Trophoblast cell (in vitro differentiated cells and primary cell): ENCODE data around the gene PTK6.

Experiments
- DNase-seq, 2 donors: peaks; one replicate each; pipeline ENCODE4 v3.0.0-alpha.2; 2016
- H2AFZ ChIP-seq: 2 replicates; pipeline ENCODE4 v1.6.1; 2013; ENCODE audit warnings: low read length, moderate library complexity, mild to moderate bottlenecking; ENCODE audit not compliant: insufficient read depth, poor library complexity
- H2AK5ac ChIP-seq: 2 replicates; pipeline ENCODE4 v1.6.1; 2013; ENCODE audit warnings: mild to moderate bottlenecking, low read length
- H2BK120ac ChIP-seq: 2 replicates; pipeline ENCODE4 v1.6.1; 2013; ENCODE audit warnings: low read length, mild to moderate bottlenecking, moderate library complexity; ENCODE audit not compliant: insufficient read depth, poor library complexity
- H2BK12ac ChIP-seq: 2 replicates; pipeline ENCODE4 v1.6.1; 2013; ENCODE audit warnings: mild to moderate bottlenecking, low read length, moderate library complexity
- H2BK5ac ChIP-seq: 2 replicates; pipeline ENCODE4 v1.6.1; 2013; ENCODE audit warnings: low read length, low read depth, moderate library complexity, mild to moderate bottlenecking; ENCODE audit not compliant: poor library complexity
- H3K14ac ChIP-seq: 2 replicates; pipeline ENCODE4 v1.6.1; 2013; ENCODE audit warnings: mild to moderate bottlenecking, low read length
- H3K18ac ChIP-seq: 2 replicates; pipeline ENCODE4 v1.6.1; 2013; ENCODE audit warnings: mild to moderate bottlenecking, low read length
- H3K23ac ChIP-seq: 2 replicates; pipeline ENCODE4 v1.6.1; 2013; ENCODE audit warnings: low read length
- H3K27ac ChIP-seq: 2 replicates; pipeline ENCODE4 v1.5.1; 2013; ENCODE audit warnings: low read depth, mild to moderate bottlenecking, inconsistent platforms, low read length, moderate library complexity
- H3K27me3 ChIP-seq: 2 replicates; pipeline ENCODE4 v1.6.1; 2013; ENCODE audit warnings: inconsistent platforms, mild to moderate bottlenecking, low read length, moderate library complexity; ENCODE audit not compliant: insufficient read depth
- H3K36me3 ChIP-seq, 2 experiments: 1 replicate in 1 of 2; 2 replicates in 1 of 2; pipeline ENCODE4 v1.6.1; 2013; ENCODE audit warnings: low read length in 2 of 2, mild to moderate bottlenecking in 2 of 2, moderate library complexity in 1 of 2; ENCODE audit not compliant: insufficient read depth in 2 of 2, control insufficient read depth in 1 of 2
- H3K4ac ChIP-seq: 2 replicates; pipeline ENCODE4 v1.6.1; 2013; ENCODE audit warnings: low read depth, mild to moderate bottlenecking, low read length, moderate library complexity
- H3K4me1 ChIP-seq, 2 experiments: 1 replicate in 1 of 2; 2 replicates in 1 of 2; pipeline ENCODE4 v1.6.1; 2013; ENCODE audit warnings: low read length in 2 of 2, mild to moderate bottlenecking in 2 of 2, moderate library complexity in 1 of 2; ENCODE audit not compliant: insufficient read depth in 2 of 2, control insufficient read depth in 1 of 2
- H3K4me2 ChIP-seq: 2 replicates; pipeline ENCODE4 v1.6.1; 2013; ENCODE audit warnings: inconsistent platforms, mild to moderate bottlenecking, low read length, moderate library complexity
- H3K4me3 ChIP-seq: 2 replicates; pipeline ENCODE4 v1.5.1; 2013; ENCODE audit warnings: mild to moderate bottlenecking, low read depth, low read length, inconsistent platforms
- H3K79me1 ChIP-seq: one replicate; pipeline ENCODE4 v1.6.1; 2013; ENCODE audit warnings: low read length
- H3K79me2 ChIP-seq: 2 replicates; pipeline ENCODE4 v1.6.1; 2013; ENCODE audit warnings: low read length, mild to moderate bottlenecking; ENCODE audit not compliant: control insufficient read depth, insufficient read depth, poor library complexity
- H3K9ac ChIP-seq: 2 replicates; pipeline ENCODE4 v1.6.1; 2013; ENCODE audit warnings: mild to moderate bottlenecking, low read length
- H3K9me3 ChIP-seq: 2 replicates; pipeline ENCODE4 v1.6.1; 2013; ENCODE audit warnings: low read depth, mild to moderate bottlenecking, control low read depth, inconsistent platforms, low read length; ENCODE audit not compliant: insufficient read depth
- H4K12ac ChIP-seq: 2 replicates; pipeline ENCODE4 v1.6.1; 2013; ENCODE audit warnings: low read depth, mild to moderate bottlenecking, low read length, moderate library complexity
- H4K8ac ChIP-seq: 2 replicates; pipeline ENCODE4 v1.6.1; 2013; ENCODE audit warnings: low read depth, mild to moderate bottlenecking, low read length, moderate library complexity
- H4K91ac ChIP-seq: one replicate; pipeline ENCODE4 v1.6.1; 2013; ENCODE audit warnings: low read depth, mild to moderate bottlenecking, low read length, moderate library complexity
- WGBS: extraction: QIAGEN DNeasy Blood & Tissue Kit; methylation state at CpG from one replicate; pipeline ENCODE4 v1.1.7; 2013; ENCODE audit warnings: missing lambda C conversion rate; ENCODE audit not compliant: insufficient read length, insufficient coverage; ENCODE audit errors: extremely low coverage; 5-methylcytosine and 5-hydroxymethylcytosine counted together

The PTK6 gene

DNA sequence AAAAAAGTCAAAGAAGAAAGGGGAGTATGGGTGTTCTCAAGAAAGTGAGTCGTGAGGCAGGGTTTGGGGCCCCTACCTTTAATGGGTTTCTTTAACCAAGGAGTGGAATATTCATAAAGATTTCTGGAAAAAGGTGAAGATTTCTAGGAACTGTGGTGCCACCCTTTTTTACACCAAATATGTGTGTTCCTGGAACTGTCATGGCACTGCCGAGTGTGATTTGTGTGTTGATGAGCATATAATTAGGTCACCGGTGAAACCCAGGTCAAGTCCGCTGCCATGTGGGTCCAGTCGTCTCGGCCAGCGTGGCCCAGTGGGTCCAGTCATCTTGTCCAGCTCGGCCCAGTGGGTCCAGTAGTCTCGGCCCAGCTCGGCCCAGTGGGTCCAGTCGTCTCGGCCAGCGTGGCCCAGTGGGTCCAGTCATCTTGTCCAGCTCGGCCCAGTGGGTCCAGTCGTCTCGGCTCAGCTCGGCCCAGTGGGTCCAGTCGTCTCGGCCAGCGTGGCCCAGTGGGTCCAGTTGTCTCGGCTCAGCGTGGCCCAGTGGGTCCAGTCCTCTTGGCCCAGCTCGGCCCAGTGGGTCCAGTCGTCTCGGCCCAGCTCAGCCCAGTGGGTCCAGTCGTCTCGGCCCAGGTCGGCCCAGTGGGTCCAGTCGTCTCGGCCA is 30.0 kb downstream of the PTK6 start:
- no CpG with 5 or more reads among the region's 30 CpGs for WGBS
- Histone ChIP-seq H2BK5ac (no peak overlapping the region), H2AFZ (no peak overlapping the region), H3K27me3 (no peaks in the 10 kb centered on the region), H3K18ac (no peak overlapping the region), H3K23ac (no peak overlapping the region), H3K27ac (no peak overlapping the region), H3K79me2 (no peaks in the 10 kb centered on the region), H4K12ac (no peak overlapping the region), H3K36me3 (no peaks in the 10 kb centered on the region), H3K4me3 (no peak overlapping the region), H3K9ac (no peak overlapping the region), H3K14ac (no peak overlapping the region), H3K4me2 (no peak overlapping the region), H4K91ac (no peak overlapping the region), H4K8ac (no peak overlapping the region), H3K9me3 (peaks cover 12% of the 10 kb centered on the region), H2BK120ac (no peak overlapping the region), H3K4me1 (no peaks in the 10 kb centered on the region), H3K79me1 (no peaks in the 10 kb centered on the region), H3K4ac (no peak overlapping the region), H2BK12ac (no peak overlapping the region), H2AK5ac (no peak overlapping the region)
- DNase-seq, result no peak

DNA sequence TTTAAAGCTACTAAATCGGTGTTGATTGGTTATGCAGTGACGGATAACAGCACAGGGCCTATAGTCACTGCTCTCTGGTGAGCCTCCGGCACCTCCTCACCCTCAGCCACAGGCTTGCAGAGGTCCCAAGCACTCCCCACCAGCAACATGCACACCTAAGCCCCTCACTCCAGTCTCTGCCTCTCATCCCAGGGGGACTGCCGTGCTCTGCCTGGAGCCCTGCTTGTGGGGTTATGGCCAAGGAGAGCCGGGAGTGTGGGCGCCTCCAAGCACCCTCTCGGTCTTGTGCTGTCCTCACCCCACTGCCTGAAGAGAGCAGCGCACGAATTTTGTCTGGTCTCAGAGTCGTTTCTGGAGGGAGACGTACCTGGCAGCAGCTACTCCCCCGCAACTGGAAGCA is 31.5 kb downstream of the PTK6 start:
- Histone ChIP-seq H3K27ac (no peak overlapping the region), H2BK120ac (no peak overlapping the region), H3K14ac (no peak overlapping the region)

GRCh38 chr20:63505281-63505680 is 31.9 kb downstream of the PTK6 start:
- no CpG with 5 or more reads among the region's 8 CpGs for WGBS
- H3K18ac ChIP-seq, result no peak overlapping the region
- peaks cover 14% of the 10 kb centered on the region for H3K9me3 ChIP-seq
- no peak overlapping the region for H2BK120ac ChIP-seq
- H3K27me3 ChIP-seq, result no peaks in the 10 kb centered on the region
- H2AK5ac ChIP-seq, result no peak overlapping the region
- H2BK12ac ChIP-seq, result no peak overlapping the region
- no peaks in the 10 kb centered on the region for H3K79me1 ChIP-seq
- no peaks in the 10 kb centered on the region for H3K4me1 ChIP-seq
- H3K4me2 ChIP-seq, result no peak overlapping the region
- no peak overlapping the region for H3K23ac ChIP-seq
- H3K4me3 ChIP-seq, result no peak overlapping the region
- H2AFZ ChIP-seq, result no peak overlapping the region
- no peak overlapping the region for H4K12ac ChIP-seq
- H3K4ac ChIP-seq, result no peak overlapping the region
- no peak overlapping the region for H3K9ac ChIP-seq
- no peak overlapping the region for H3K27ac ChIP-seq
- no peak for DNase-seq
- H4K8ac ChIP-seq, result no peak overlapping the region
- H4K91ac ChIP-seq, result no peak overlapping the region
- no peaks in the 10 kb centered on the region for H3K79me2 ChIP-seq
- no peak overlapping the region for H3K14ac ChIP-seq
- H3K36me3 ChIP-seq, result no peaks in the 10 kb centered on the region
- no peak overlapping the region for H2BK5ac ChIP-seq

More for the DNA sequence above, 31.5 kb downstream of the PTK6 start:
- Histone ChIP-seq H3K36me3 (no peaks in the 10 kb centered on the region), H3K4me3 (no peak overlapping the region), H3K23ac (no peak overlapping the region), H3K79me1 (no peaks in the 10 kb centered on the region), H4K12ac (no peak overlapping the region), H3K9ac (no peak overlapping the region), H3K27me3 (no peaks in the 10 kb centered on the region), H3K4me1 (no peaks in the 10 kb centered on the region), H3K9me3 (peaks cover 14% of the 10 kb centered on the region), H3K4me2 (no peak overlapping the region), H4K91ac (no peak overlapping the region), H3K18ac (no peak overlapping the region), H4K8ac (no peak overlapping the region), H2AFZ (no peak overlapping the region), H2BK5ac (no peak overlapping the region), H3K79me2 (no peaks in the 10 kb centered on the region), H3K4ac (no peak overlapping the region), H2AK5ac (no peak overlapping the region), H2BK12ac (no peak overlapping the region)
- DNase-seq, result no peak
- no CpG with 5 or more reads among the region's 12 CpGs for WGBS

DNA sequence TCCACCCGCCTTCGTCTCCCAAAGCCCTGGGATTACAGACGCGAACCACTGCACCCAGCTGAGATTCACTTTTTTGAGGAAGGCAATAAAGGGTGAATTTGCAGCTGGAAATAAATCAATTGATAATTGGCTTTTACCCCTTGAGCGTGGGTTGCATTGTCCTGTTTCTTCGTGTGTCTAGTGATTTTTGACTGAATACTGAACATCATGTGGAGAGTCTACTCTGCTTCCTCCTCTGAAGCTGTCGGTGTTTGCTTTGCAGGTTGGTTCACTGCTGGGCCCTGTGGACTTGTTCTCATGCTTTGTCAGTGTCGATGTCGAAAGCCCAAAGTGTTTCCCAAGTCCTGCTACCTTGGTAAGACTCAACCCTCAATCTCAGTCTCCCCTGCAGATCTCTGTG is 32.5 kb downstream of the PTK6 start:
- Histone ChIP-seq H3K23ac (no peak overlapping the region), H3K18ac (no peak overlapping the region), H4K91ac (no peak overlapping the region), H2BK5ac (no peak overlapping the region), H3K9me3 (peaks cover 14% of the 10 kb centered on the region), H3K4me3 (no peak overlapping the region), H3K79me1 (no peaks in the 10 kb centered on the region), H3K4ac (no peak overlapping the region), H3K79me2 (no peaks in the 10 kb centered on the region), H2BK120ac (no peak overlapping the region), H4K12ac (no peak overlapping the region), H4K8ac (no peak overlapping the region), H3K14ac (no peak overlapping the region), H2BK12ac (no peak overlapping the region), H3K9ac (no peak overlapping the region), H3K27me3 (no peaks in the 10 kb centered on the region), H3K27ac (no peak overlapping the region), H3K36me3 (no peaks in the 10 kb centered on the region), H3K4me1 (no peaks in the 10 kb centered on the region), H3K4me2 (no peak overlapping the region), H2AK5ac (no peak overlapping the region), H2AFZ (no peak overlapping the region)
- DNase-seq, result no peak
- WGBS, result no CpG with 5 or more reads among the region's 9 CpGs
